ENCODE results near the gene TGIF2.
"Not testable (repeated sequence)": the region's sequence is repeated elsewhere in the genome, so short reads cannot be mapped to it uniquely, and the experiment has no call there.

The TGIF2 gene

GRCh38 chr20:36614781-36615557, 41.6 kb downstream of the TGIF2 start:
- DNase-seq (ENCODE audit: low spot score), result no peak

GRCh38 chr20:36620917-36621316, 47.5 kb downstream of the TGIF2 start:
- no peak for DNase-seq (ENCODE audit: low spot score)

GRCh38 chr20:36623444-36623843, 50.0 kb downstream of the TGIF2 start:
- no peak for DNase-seq (ENCODE audit: low spot score)

- DNase-seq (ENCODE audit: low spot score), result no peak
Observed at GRCh38 chr20:36624068-36624943, 50.9 kb downstream of the TGIF2 start.

- no peak for DNase-seq (ENCODE audit: low spot score)
Observed at GRCh38 chr20:36624944-36625324, 51.5 kb downstream of the TGIF2 start.

GRCh38 chr20:36628076-36628475, 54.7 kb downstream of the TGIF2 start:
- DNase-seq (ENCODE audit: low spot score), result no peak

GRCh38 chr20:36629719-36630681, 56.6 kb downstream of the TGIF2 start:
- no peak for DNase-seq (ENCODE audit: low spot score)

- DNase-seq (ENCODE audit: low spot score), result no peak
Observed at GRCh38 chr20:36631646-36632045, 58.2 kb downstream of the TGIF2 start.

GRCh38 chr20:36632147-36632486, 58.7 kb downstream of the TGIF2 start:
- no peak for DNase-seq (ENCODE audit: low spot score)

- DNase-seq (ENCODE audit: low spot score), result no peak
Observed at GRCh38 chr20:36632487-36633284, 59.3 kb downstream of the TGIF2 start.

- DNase-seq (ENCODE audit: low spot score), result no peak
Observed at GRCh38 chr20:36633285-36633772, 59.9 kb downstream of the TGIF2 start.

GRCh38 chr20:36634342-36634741, 60.9 kb downstream of the TGIF2 start:
- no peak for DNase-seq (ENCODE audit: low spot score)

- not testable (repeated sequence) for DNase-seq (ENCODE audit: low spot score)
Observed at GRCh38 chr20:36638876-36639400, 65.5 kb downstream of the TGIF2 start.

GRCh38 chr20:36641506-36641843, 68.1 kb downstream of the TGIF2 start:
- no peak for DNase-seq (ENCODE audit: low spot score)

- DNase-seq (ENCODE audit: low spot score), result no peak
Observed at GRCh38 chr20:36642136-36642535, 68.7 kb downstream of the TGIF2 start.
